Measurements from ENCODE around the gene GOLPH3. TPM values are rescaled to one million over a fixed set of nuclear protein-coding genes. Genes with fewer than 3 reads are reported as not detected.

GOLPH3 gene
- total RNA-seq, 1 experiment from 2014 or later = 98.7 TPM

GRCh38 chr5:32158679-32158975 lies 15.5 kb downstream of the GOLPH3 start:
- no peak for DNase-seq
- WGBS (ENCODE audit: extremely low coverage, insufficient read length, low lambda C conversion rate) = 100% methylated on average over 1 of the region's 2 CpGs
- no peak overlapping the region for H3K14ac ChIP-seq (ENCODE audit: insufficient read depth, low read length)
- no peak overlapping the region for H2BK12ac ChIP-seq (ENCODE audit: insufficient read length, low read depth, low read length)
- no peak overlapping the region for H4K8ac ChIP-seq (replicated peaks; ENCODE audit: insufficient read length, low read depth, low read length)
- no peaks in the 10 kb centered on the region for H3K27me3 Mint-ChIP-seq (ENCODE audit: low read depth)
- no peak overlapping the region for H2BK15ac ChIP-seq (ENCODE audit: low read depth, low read length)
- H3K4ac ChIP-seq (ENCODE audit: low read depth, low read length) = no peak overlapping the region
- peaks cover 14% of the 10 kb centered on the region for H3K79me1 ChIP-seq (ENCODE audit: insufficient read depth, low read depth, low read length, poor library complexity, severe bottlenecking)
- no peak overlapping the region for H2BK20ac ChIP-seq (ENCODE audit: low read depth, low read length, poor library complexity, severe bottlenecking)
- no peaks in the 10 kb centered on the region for H4K20me1 ChIP-seq (ENCODE audit: control insufficient read depth, insufficient read depth, insufficient read length)
- peaks cover 53% of the 10 kb centered on the region for H3K79me2 ChIP-seq (ENCODE audit: insufficient read depth, low read length)
- H3K23ac ChIP-seq (ENCODE audit: insufficient read length, low read depth, low read length) = no peak overlapping the region
- no peak overlapping the region for H2BK5ac ChIP-seq (ENCODE audit: insufficient read length, low read length)
- H4K5ac ChIP-seq (ENCODE audit: insufficient read length, low read depth, low read length) = no peak overlapping the region
- no peak overlapping the region for H2AK5ac ChIP-seq (ENCODE audit: insufficient read length, low read length)
- peaks cover 3% of the 10 kb centered on the region; the same call in 1 of the 2 replicates for H3K4me1 ChIP-seq (ENCODE audit: insufficient read depth, low read length)
- H3K4me3 Mint-ChIP-seq = no peak overlapping the region
- no peak overlapping the region for H4K91ac ChIP-seq (ENCODE audit: insufficient read length, low read depth, low read length)
- peaks cover 4 to 9% (median 7%) of the 10 kb centered on the region in 3 experiments; a peak in 5 of 7 replicates for H3K36me3 Mint-ChIP-seq (ENCODE audit: insufficient read depth in 1 of 3, low read depth in 3 of 3)
- H3K4me1 Mint-ChIP-seq = peaks cover 5 to 10% of the 10 kb centered on the region in 2 experiments; a peak in 3 of 4 replicates
- 0 out of 5 replicates have a peak, but pooled peaks cover 0 to 4% of the 10 kb centered on the region in 2 experiments for H3K9me3 Mint-ChIP-seq
- no peak overlapping the region for H2BK120ac ChIP-seq (ENCODE audit: low read depth, low read length, poor library complexity, severe bottlenecking)
- H3K9me3 ChIP-seq (ENCODE audit: control insufficient read depth, low read depth, low read length) = no peaks in the 10 kb centered on the region
- H3K4me2 ChIP-seq (ENCODE audit: insufficient read depth, insufficient read length, low read length) = no peak overlapping the region
- no peak overlapping the region for H3T11ph ChIP-seq (ENCODE audit: low read length)
- no peak overlapping the region for H3K9ac ChIP-seq (ENCODE audit: extremely low read depth, insufficient read length, low read length)
- peaks cover 5% of the 10 kb centered on the region for H3K23me2 ChIP-seq (ENCODE audit: insufficient read length, low read depth, low read length, poor library complexity, severe bottlenecking)
- no peaks in the 10 kb centered on the region for H3K27me3 ChIP-seq (ENCODE audit: insufficient read depth, low read length)
- TF ChIP-seq CTCF (conservative IDR thresholded peaks at IDR 0.05) = no peak
- H2AFZ ChIP-seq (ENCODE audit: low read length) = no peak overlapping the region
- H3K56ac ChIP-seq (ENCODE audit: insufficient read length, low read depth, low read length) = no peak overlapping the region
- H3K18ac ChIP-seq (ENCODE audit: insufficient read length, low read depth, low read length) = no peak overlapping the region
- no peak overlapping the region for H3K27ac Mint-ChIP-seq
- H3K27ac ChIP-seq (ENCODE audit: insufficient read length, low read depth, low read length) = no peak overlapping the region

Data from H9 (cell line).